ENCODE measurements around the gene NOP56. TPM values are rescaled to one million over a fixed set of nuclear protein-coding genes. Genes with fewer than 3 reads are reported as not detected.
A peak's percentile ranks its signal among the peaks of the same experiment; 100 is the strongest.

The NOP56 gene
- total RNA-seq, 1 donor from 2014 or later: 517 TPM

DNA sequence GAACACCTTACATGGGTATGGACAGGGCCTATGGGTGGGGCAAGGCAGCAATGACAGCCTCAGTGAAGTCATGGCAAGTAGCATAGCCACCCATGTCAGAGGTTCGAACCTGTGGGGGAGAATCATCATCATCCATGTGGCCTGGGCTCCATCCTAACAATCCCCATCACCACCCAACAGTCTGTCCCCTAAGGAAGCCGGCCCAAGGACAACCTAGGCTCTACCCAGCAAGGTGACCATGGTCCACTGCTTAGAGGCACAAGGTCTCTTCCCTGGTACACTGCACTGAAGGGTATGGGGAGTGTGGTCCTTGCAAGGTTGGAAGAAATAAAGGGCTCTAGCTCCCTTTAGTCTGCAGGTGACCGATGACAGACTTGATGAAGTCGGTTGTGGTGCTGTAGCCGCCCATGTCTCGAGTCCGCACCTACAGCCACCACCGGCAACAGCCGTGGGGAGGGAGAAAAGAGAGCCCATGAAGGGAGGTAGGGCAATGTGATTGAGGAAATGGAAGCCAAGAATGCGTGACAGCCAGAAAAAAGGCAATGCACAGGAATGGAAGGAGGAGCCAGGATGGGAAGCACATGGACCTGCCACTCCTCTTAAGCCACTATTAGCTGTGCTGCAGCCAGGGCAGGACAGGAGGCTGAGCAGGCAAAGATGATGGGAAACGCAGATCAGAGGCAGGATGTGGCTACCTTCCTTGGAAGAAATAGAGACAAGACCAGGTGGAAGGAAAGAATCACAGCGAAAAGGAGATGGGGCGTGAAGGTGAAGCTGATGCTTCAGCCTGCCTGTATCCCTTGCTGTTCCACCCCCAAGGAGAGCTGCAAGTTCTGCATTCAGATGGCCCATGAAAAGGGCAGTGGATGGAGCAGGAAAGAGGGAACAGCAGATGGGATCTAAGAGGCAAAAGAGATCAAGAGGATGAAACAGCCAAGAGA lies 6.3 kb downstream of the NOP56 start:
- no peak for DNase-seq (ENCODE audit: low read depth, low spot score)
- Mint-ChIP-seq H3K36me3 (ENCODE audit: low read depth) (peaks cover 64% of the 10 kb centered on the region), H3K4me3 (peak overlapping the region; percentile 77)

DNA sequence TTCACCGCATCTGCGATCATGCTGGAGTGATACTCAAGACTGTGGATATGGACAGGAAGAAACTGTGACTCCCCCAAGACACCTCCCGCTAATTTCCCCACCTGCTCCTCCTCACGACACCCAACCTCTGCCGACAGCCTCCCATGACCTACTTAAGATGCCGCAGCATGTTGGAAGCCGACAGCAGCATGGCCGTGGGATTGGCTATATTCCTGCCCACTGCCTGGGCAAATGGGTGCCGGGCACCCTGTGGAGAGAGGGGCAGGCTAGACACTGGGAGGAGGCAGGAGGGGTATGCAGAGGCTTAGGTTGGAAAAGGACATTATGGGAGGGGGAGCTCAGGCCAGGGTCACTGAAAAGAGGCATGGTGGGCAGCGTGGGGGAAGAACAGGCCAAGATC lies 7.1 kb downstream of the NOP56 start:
- Mint-ChIP-seq H3K27ac (ENCODE audit: unreplicated experiment) (no peak overlapping the region), H3K9me3 (no peaks in the 10 kb centered on the region), H3K4me3 (peak overlapping the region; percentile 77), H3K36me3 (ENCODE audit: low read depth) (peaks cover 58% of the 10 kb centered on the region), H3K4me1 (peaks cover 25% of the 10 kb centered on the region), H3K27me3 (ENCODE audit: low read depth) (peaks cover 8% of the 10 kb centered on the region)
- DNase-seq (ENCODE audit: low read depth, low spot score): no peak
- TF ChIP-seq CTCF (conservative IDR thresholded peaks at IDR 0.05): no peak

More for the DNA sequence above, 6.3 kb downstream of the NOP56 start:
- Mint-ChIP-seq H3K27ac (ENCODE audit: unreplicated experiment) (no peak overlapping the region), H3K4me1 (peaks cover 28% of the 10 kb centered on the region), H3K27me3 (ENCODE audit: low read depth) (peaks cover 5% of the 10 kb centered on the region), H3K9me3 (no peaks in the 10 kb centered on the region)
- TF ChIP-seq CTCF (conservative IDR thresholded peaks at IDR 0.05): no peak

- peaks cover 26% of the 10 kb centered on the region for H3K36me3 Mint-ChIP-seq (ENCODE audit: low read depth)
These were observed 11.0 kb downstream of the NOP56 start for GRCh38 chr20:2663364-2663886.

GRCh38 chr20:2663887-2664719 lies 11.7 kb downstream of the NOP56 start, which contains the start of gene IDH3B:
IDH3B (minus strand) TSS chr20:2664216; CDS start chr20:2664188, 28 bp downstream.
- no peak for TF ChIP-seq CTCF (conservative IDR thresholded peaks at IDR 0.05)
- peaks cover 10% of the 10 kb centered on the region for H3K4me1 Mint-ChIP-seq
- H3K36me3 Mint-ChIP-seq (ENCODE audit: low read depth): peaks cover 20% of the 10 kb centered on the region
- H3K27me3 Mint-ChIP-seq (ENCODE audit: low read depth): peaks cover 39% of the 10 kb centered on the region
- peak within 1 kb of the TSS; percentile 91 for H3K4me3 Mint-ChIP-seq
- DNase-seq (ENCODE audit: low read depth, low spot score): peak; percentile 81
- H3K27ac Mint-ChIP-seq (ENCODE audit: unreplicated experiment): peak within 1 kb of the TSS; percentile 98
- H3K9me3 Mint-ChIP-seq: no peaks in the 10 kb centered on the region

More at GRCh38 chr20:2663364-2663886, 11.0 kb downstream of the NOP56 start:
- no peaks in the 10 kb centered on the region for H3K9me3 Mint-ChIP-seq
- peak overlapping the region; percentile 91 for H3K4me3 Mint-ChIP-seq
- DNase-seq (ENCODE audit: low read depth, low spot score): no peak
- H3K27ac Mint-ChIP-seq (ENCODE audit: unreplicated experiment): peak overlapping the region; percentile 54
- peaks cover 32% of the 10 kb centered on the region for H3K27me3 Mint-ChIP-seq (ENCODE audit: low read depth)
- peaks cover 10% of the 10 kb centered on the region for H3K4me1 Mint-ChIP-seq
- TF ChIP-seq CTCF (conservative IDR thresholded peaks at IDR 0.05): no peak

DNA sequence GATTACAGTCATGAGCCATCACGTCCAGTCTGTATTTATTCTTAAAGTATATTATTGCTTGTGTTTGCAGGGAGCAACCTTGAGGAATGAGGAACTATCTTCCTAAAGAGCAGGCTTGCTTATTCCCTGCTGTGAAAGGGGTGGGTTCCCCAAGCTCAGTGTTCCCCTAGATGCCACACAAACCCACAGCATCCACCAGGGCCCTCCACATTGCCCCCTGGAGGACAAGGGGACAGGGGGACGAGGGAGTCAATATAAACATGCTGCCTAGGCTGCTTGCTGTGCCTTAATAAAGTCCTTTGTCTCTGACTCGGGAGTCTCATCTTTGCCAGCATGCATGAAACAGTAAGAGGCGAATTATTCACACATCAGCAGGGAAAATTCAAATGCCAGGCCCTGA lies 19.5 kb downstream of the NOP56 start:
- H3K4me3 Mint-ChIP-seq: no peak overlapping the region
- TF ChIP-seq CTCF (conservative IDR thresholded peaks at IDR 0.05): no peak
- no peaks in the 10 kb centered on the region for H3K4me1 Mint-ChIP-seq
- no peaks in the 10 kb centered on the region for H3K36me3 Mint-ChIP-seq (ENCODE audit: low read depth)
- H3K27ac Mint-ChIP-seq (ENCODE audit: unreplicated experiment): no peak overlapping the region
- H3K9me3 Mint-ChIP-seq: no peaks in the 10 kb centered on the region
- DNase-seq (ENCODE audit: low read depth, low spot score): no peak
- peaks cover 66% of the 10 kb centered on the region for H3K27me3 Mint-ChIP-seq (ENCODE audit: low read depth)

Data from neural crest cell (in vitro differentiated cells).